GM13976 (cell line): ENCODE results near the gene PRKAR1A.

ENCODE experiments used
- DNase-seq: peaks from one replicate; pipeline ENCODE4 v3.0.0; 2012; ENCODE audit warnings: low spot score
- CTCF ChIP-seq: IDR thresholded peaks from 2 replicates; pipeline ENCODE4 v1.5.1; 2012; ENCODE audit warnings: borderline replicate concordance, mild to moderate bottlenecking; ENCODE audit not compliant: insufficient read depth; ENCODE audit errors: extremely low read depth, missing control alignments, control extremely low read depth
- in situ Hi-C: fragments of 300-500 bp; cut with MboI; formaldehyde crosslinking; loops from one replicate; pipeline ENCODE4 v1.12.0; 2022; ENCODE audit warnings: low sequenced_read_pairs, mixed read lengths, inconsistent platforms; ENCODE audit not compliant: unreplicated experiment

PRKAR1A gene

GRCh38 chr17:68512247-68512959 lies at the start of gene PRKAR1A:
Gene PRKAR1A, plus strand, starts transcription at chr17:68512430. Its CDS starts 2,970 bp downstream, at chr17:68515400.
- TF ChIP-seq CTCF = no peak

DNA sequence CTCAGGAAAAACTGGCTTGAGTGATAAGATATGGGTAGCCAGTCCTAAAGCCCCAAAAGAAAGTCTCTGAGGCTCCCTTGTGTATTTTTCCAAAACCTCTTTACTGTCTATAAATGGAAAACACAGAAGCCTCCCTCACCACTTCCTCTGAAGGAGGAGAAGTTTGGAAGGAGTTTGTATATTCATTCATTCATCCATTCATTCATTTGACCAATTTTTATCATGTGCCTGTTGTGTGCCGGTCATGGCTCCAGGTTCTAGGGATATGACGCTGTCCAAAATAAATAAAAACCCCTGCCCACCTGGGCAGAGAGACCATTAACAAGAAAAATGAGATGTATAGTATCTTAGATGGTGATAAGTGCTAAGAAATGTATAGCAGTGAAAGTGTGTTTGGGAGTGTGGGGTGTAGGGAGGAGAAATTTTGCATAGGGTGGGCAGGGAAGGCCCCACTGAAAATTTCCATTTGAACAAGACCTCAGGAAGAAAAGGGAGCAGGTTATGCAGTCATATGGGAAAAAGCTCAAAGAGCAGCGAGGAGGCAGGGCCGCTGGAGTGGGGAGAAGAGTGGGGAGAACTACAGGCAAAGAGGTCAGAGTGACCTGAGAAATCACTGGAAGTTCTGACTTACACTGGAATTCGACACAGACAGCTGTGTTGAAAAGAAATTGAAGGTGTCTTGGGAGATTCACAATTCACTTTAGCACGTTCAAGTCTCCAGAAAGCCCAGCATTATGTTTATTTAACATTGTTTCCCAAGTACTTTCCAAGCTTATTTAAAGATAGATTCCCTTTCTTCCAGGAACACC lies 48.8 kb upstream of the PRKAR1A start:
- in situ Hi-C loops = no loop called here
- DNase-seq = no peak

More at GRCh38 chr17:68512247-68512959, at the start of gene PRKAR1A:
- in situ Hi-C loops = no loop called here
- peak; percentile 96 for DNase-seq

GRCh38 chr17:68468334-68468733 lies 43.9 kb upstream of the PRKAR1A start:
- TF ChIP-seq CTCF = no peak
- no peak for DNase-seq
- in situ Hi-C loops = no loop called here

More for the DNA sequence above, 48.8 kb upstream of the PRKAR1A start:
- TF ChIP-seq CTCF = no peak

DNA sequence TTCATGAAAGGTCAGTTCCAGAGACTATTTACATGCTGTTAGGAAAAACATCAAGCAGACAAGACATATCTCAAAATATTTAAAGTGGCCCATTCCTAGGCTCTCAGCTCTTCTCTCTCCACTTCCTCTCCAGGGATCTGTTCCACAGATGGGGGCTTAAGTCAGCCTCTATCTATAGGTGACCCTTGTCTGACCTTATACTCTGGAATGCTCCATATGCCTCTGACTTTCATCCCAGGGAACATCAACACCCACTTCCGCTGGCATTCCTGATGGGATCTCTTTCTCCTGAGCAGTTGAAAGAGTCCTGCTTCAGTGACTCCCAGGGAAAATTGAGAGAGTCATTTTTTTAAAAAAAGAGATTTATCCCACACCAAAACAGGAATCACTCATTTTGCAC lies 43.4 kb upstream of the PRKAR1A start:
- in situ Hi-C loops = no loop called here
- no peak for DNase-seq
- no peak for TF ChIP-seq CTCF

- TF ChIP-seq CTCF = no peak
- DNase-seq = no peak
- in situ Hi-C loops = no loop called here
Observed at GRCh38 chr17:68470961-68471360, 41.3 kb upstream of the PRKAR1A start.

- in situ Hi-C loops = no loop called here
- TF ChIP-seq CTCF = no peak
- DNase-seq = no peak
Observed at GRCh38 chr17:68480885-68481284, 31.3 kb upstream of the PRKAR1A start.
